WERI-Rb-1 (cell line): Measurements from ENCODE around the gene COX19.
"Not testable (repeated sequence)": the region's sequence is repeated elsewhere in the genome, so short reads cannot be mapped to it uniquely, and the experiment has no call there.

ENCODE experiments used
- DNase-seq: peaks from one replicate; pipeline ENCODE4 v3.0.0-alpha.2; 2020
- H3K27ac ChIP-seq: fragments of 250-450 bp; sonication (Bioruptor Pico); 2 replicates; pipeline ENCODE4 v1.5.1; 2020; ENCODE audit warnings: mild to moderate bottlenecking, moderate library complexity
- H3K27me3 ChIP-seq: fragments of 250-450 bp; sonication (Bioruptor Pico); 2 replicates; pipeline ENCODE4 v1.5.1; 2021; ENCODE audit warnings: mild to moderate bottlenecking, low read depth, moderate library complexity; ENCODE audit not compliant: insufficient read depth, severe bottlenecking
- H3K36me3 ChIP-seq: fragments of 250-450 bp; sonication (Bioruptor Pico); 2 replicates; pipeline ENCODE4 v1.5.1; 2020; ENCODE audit warnings: mild to moderate bottlenecking, moderate library complexity
- H3K4me3 ChIP-seq: 2 replicates; pipeline ENCODE4 v1.5.1; 2011; ENCODE audit warnings: low read depth, mild to moderate bottlenecking, control low read depth, low read length
- H3K9me3 ChIP-seq: fragments of 250-450 bp; sonication (Bioruptor Pico); 2 replicates; pipeline ENCODE4 v1.5.1; 2021; ENCODE audit warnings: mild to moderate bottlenecking, moderate library complexity; ENCODE audit not compliant: severe bottlenecking
- TF ChIP-seq, protein P1 (sequence below): IDR thresholded peaks from 2 replicates; pipeline ENCODE4 v1.5.1; 2011; ENCODE audit warnings: low read depth, mild to moderate bottlenecking, control low read depth, inconsistent platforms, low read length

Gene COX19

DNA sequence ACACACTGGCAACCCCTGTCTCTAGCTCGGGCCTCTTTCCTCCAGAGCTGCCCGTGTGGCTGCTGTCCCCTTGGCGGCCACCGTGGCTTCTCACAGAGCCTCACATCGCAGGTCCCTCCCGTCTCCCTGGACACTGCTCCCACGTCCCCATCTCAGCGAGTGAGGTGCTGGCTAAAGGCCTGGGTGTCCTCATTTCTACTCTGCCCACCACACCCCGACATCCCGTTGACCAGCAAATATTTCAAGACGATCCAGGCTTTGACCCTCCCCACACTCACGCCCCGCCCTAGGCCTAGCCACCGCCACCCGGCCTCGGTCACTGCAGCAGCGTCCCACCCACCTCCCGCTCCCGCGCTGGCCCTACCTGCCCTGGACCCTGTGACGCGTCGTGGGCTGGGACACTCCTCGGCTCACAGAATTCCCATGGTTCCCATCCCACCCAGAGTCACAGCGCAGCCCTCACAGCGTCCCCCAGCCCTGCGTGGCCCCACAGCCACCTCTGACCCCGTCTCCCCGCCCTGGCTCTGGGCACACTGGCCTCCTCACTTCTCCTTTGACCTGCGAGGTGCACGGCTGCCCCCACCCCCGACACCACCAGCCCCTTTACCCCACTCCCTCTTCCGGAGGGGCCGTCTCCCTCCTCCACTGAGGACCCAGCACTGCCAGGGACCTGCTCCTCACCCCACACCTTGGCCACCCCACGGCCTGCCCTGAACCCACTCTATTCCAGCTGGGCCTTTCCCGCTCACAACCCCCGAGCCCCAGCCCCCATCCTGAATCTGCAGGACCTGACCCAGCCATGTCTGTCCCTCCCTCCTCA, 27.7 kb downstream of the COX19 start:
- Histone ChIP-seq H3K9me3 (no peaks in the 10 kb centered on the region), H3K36me3 (no peaks in the 10 kb centered on the region), H3K4me3 (no peak overlapping the region), H3K27ac (no peak overlapping the region), H3K27me3 (no peaks in the 10 kb centered on the region)
- DNase-seq = no peak
- TF ChIP-seq, protein P1, sequence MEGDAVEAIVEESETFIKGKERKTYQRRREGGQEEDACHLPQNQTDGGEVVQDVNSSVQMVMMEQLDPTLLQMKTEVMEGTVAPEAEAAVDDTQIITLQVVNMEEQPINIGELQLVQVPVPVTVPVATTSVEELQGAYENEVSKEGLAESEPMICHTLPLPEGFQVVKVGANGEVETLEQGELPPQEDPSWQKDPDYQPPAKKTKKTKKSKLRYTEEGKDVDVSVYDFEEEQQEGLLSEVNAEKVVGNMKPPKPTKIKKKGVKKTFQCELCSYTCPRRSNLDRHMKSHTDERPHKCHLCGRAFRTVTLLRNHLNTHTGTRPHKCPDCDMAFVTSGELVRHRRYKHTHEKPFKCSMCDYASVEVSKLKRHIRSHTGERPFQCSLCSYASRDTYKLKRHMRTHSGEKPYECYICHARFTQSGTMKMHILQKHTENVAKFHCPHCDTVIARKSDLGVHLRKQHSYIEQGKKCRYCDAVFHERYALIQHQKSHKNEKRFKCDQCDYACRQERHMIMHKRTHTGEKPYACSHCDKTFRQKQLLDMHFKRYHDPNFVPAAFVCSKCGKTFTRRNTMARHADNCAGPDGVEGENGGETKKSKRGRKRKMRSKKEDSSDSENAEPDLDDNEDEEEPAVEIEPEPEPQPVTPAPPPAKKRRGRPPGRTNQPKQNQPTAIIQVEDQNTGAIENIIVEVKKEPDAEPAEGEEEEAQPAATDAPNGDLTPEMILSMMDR = no peak

DNA sequence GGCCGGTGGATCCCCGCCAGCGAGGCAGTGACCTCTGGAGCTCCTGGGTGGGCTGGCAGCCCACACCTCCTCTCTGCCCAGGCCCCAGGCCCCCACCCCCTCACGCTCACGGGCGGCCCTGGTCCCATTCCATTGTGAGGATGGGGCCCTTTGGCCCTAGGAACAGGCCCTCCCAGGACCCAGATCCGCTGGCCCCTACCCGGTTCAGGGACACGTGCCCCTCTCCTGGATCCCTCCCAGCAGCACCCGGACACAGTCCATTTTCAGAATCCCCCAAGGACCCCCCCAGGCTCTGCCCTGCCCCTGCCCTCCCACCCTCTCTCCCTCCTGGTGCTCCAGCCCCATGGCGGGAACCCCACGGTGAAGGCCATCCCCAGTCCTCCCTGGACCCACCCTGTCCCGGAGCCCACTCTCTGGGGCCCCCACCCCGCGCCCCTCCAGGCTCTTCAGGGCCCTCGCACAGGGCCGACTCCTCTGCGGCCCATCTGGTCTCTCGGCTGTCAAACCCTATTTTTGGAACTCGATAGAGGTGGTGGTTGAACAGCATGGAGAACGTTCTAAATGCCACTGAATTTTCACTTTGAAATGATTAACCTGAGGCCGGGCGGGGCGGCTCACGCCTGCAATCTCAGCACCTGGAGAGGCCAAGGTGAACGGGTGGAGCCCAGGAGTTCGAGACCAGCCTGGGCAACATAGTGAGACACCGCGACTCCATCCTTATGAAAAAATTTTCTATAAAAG, 28.9 kb downstream of the COX19 start:
- H3K27ac ChIP-seq = no peak overlapping the region
- H3K9me3 ChIP-seq = no peaks in the 10 kb centered on the region
- H3K36me3 ChIP-seq = no peaks in the 10 kb centered on the region
- no peaks in the 10 kb centered on the region for H3K27me3 ChIP-seq
- TF ChIP-seq, protein P1 = no peak
- no peak overlapping the region for H3K4me3 ChIP-seq
- no peak for DNase-seq

DNA sequence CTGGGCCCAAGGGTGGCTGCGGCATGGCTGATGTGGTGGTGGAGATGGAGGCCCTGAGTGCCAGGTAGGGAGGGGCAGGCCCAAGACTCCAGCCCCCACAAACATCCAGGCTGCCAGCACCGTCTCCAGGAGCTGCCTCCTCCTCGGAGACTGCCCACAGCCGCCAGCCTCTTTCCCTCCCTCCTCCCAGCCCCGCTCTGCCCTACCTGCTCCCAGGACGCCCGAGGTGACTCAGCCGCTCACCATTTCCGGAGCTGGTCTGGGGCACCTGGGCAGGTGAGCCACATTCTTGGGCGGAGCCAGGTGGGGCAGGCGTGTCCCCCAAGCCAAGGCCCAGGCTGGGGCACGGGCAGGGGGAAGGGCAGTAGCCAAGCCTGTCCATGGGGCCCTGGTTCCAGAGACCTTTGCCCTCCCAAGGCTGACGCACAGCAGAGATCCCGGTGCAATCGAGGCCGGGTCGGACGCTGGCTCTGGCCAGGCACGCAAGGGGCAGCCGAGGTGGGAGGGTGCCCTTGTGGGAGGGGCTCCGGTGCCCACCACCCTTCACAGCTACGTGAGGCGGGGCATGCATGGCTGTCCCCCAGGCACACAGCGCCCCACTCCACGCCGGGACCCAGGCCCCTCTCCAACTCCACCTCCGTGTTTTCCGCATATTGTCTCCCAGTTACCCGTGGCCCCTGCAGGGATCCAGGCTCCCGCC, 29.6 kb downstream of the COX19 start:
- DNase-seq = no peak
- no peak overlapping the region for H3K4me3 ChIP-seq
- H3K27ac ChIP-seq = no peak overlapping the region
- no peaks in the 10 kb centered on the region for H3K9me3 ChIP-seq
- no peaks in the 10 kb centered on the region for H3K36me3 ChIP-seq
- TF ChIP-seq, protein P1 = no peak
- H3K27me3 ChIP-seq = no peaks in the 10 kb centered on the region

DNA sequence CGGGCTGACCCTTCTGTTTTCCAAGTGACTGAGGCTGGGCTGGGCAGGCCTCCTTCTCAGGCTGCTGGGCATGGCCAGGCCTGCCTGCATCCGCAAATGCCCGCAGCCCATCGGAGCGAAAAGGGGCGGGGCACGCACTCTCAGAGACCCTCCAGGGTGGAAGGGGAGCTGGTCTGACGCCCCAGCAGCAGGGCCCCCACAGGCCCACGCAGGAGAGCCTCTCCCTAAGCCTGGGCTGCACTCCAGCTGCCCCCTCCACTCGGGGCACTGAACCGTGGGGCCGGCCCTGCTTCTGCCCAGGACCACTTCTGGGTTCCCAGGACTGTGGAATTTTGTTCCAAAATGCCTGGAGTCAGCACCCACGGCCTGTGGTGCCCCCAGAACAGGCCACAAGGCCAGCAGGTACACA, 30.2 kb downstream of the COX19 start:
- TF ChIP-seq, protein P1 = no peak
- H3K36me3 ChIP-seq = no peaks in the 10 kb centered on the region
- H3K27ac ChIP-seq = no peak overlapping the region

DNA sequence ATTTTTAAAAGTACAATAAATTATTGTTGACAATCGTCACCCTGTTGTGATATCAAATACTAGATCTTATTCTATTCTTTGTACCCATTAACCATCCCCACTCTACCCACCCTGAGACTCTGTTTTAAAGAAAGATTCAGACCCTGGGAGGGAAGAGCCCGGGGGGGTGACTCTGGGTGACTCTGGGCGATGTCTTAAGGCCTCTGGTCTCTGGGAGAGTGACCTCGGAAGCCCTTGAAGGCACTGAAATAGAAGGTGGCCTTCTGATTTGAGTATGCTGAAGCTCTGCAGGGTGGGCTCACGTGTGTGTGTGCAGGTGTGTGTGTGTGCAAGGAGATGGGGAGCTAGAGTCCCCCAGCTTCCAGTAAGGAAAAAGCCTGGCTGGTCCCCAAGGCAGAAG, 30.6 kb downstream of the COX19 start:
- Histone ChIP-seq H3K27me3 (no peaks in the 10 kb centered on the region), H3K9me3 (peaks cover 3% of the 10 kb centered on the region), H3K27ac (no peak overlapping the region), H3K4me3 (no peak overlapping the region), H3K36me3 (no peaks in the 10 kb centered on the region)
- DNase-seq = no peak
- TF ChIP-seq, protein P1 = no peak

More for the DNA sequence above, 30.2 kb downstream of the COX19 start:
- no peak for DNase-seq
- Histone ChIP-seq H3K9me3 (peaks cover 3% of the 10 kb centered on the region), H3K27me3 (no peaks in the 10 kb centered on the region), H3K4me3 (no peak overlapping the region)

DNA sequence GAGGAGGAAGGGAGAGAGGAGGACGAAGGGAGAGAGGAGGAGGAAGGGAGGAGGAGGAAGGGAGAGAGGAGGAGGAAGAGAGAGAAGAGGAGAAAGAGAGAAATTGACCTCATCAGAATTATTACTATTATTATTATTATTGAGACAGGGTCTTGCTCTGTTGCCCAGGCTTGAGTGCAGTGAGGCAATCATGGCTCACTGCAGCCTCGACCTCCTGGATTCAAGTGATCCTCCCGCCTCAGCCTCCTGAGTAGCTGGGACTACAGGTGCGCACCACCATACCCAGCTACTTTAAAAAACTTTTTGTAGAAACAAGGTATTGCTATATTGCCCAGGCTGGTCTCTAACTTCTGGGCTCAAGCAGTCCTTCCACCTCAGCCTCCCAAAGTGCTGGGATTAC, 31.6 kb downstream of the COX19 start:
- not testable (repeated sequence) for H3K27ac ChIP-seq, H3K27me3 ChIP-seq, H3K9me3 ChIP-seq, H3K4me3 ChIP-seq, DNase-seq, H3K36me3 ChIP-seq
